ENCODE results near the gene TANGO6.
"Not testable (repeated sequence)": the region's sequence is repeated elsewhere in the genome, so short reads cannot be mapped to it uniquely, and the experiment has no call there.

Gene TANGO6

DNA sequence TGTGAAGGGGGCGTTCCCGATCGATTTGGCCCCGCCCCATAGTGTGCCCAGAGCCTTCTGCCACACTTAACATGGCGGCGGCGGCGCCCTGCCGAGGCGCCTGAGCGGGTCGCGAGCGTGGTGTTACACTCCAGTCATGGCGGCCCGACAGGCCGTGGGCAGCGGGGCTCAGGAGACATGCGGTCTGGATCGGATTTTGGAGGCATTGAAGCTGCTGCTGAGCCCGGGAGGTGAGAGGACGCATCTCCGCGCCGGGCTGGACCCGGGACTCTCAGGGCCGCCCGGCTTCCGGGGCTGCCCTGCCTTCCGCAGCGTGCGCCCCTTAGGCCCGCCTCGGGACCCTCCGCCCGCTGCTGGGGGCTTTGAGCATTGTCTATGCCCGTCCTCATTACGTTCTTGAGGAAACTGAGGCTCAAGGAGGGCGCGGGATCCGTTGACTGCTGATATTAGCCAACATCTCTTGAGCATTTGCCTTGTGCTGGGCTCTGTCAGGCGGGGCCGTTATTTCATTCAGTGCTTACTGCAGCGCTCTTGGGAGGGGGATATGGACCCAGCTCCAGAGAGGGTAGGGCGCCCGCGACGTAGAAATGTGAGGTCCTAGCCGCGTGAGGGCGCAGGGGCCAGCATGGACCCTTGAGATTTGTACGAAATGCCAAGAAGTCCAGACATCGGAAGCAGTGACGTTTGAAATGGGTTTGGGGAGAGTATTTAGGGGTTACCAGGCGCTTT is at the start of gene TANGO6:
Gene TANGO6, plus strand, starts transcription at position 50 of the 729 bp plus-strand sequence. Its CDS starts 87 bp downstream, at position 137.
- DNase-seq = peak; percentile 23

- DNase-seq = no peak
Measured at GRCh38 chr16:68798398-68798797, 44.9 kb upstream of the TANGO6 start.

GRCh38 chr16:68800257-68800875 is 43.0 kb upstream of the TANGO6 start:
- peak; percentile 55 for DNase-seq

GRCh38 chr16:68802190-68802589 is 41.1 kb upstream of the TANGO6 start:
- no peak for DNase-seq

- no peak for DNase-seq
Measured at GRCh38 chr16:68806422-68806821, 36.9 kb upstream of the TANGO6 start.

DNA sequence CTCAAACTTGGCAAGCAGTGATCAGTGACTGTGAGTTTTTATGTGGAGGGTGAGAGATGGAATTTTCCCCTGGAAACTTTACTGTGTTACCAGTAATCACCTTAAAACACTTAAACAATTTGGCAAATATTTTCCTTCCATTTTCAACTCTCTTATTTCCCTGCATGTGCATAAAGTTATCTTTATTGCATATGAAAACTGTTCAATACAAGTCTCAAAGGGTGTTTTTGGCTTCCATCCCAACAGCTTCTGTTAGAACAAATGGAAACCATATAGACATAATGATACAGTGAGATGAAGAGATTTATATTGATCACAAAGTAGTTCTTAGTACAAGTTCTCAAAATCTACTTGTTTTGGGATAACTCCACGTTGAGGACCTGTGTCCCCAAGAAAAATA is 36.4 kb upstream of the TANGO6 start:
- no peak for DNase-seq

DNA sequence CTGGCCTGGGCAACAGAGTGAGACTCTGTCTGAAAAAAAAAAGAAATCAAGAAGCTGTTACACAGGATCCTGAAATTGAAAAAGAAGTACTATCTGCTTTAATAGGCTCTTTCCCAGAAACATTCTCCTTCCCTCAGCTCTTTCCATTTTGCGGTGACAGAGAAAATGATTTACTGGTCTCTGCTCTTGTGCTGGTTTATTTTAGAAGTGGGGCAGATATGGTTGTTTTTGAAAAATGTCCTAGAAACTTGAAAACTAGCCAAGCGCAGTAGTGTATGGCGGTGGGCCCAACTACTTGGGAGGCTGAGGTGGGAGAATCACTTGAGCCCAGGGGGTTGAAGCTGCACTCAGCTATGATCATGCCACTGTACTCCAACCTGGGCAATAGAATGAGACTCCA is 28.8 kb upstream of the TANGO6 start:
- no peak for DNase-seq

- DNase-seq = no peak
Measured at GRCh38 chr16:68823401-68824135, 19.8 kb upstream of the TANGO6 start.

GRCh38 chr16:68825427-68825826 is 17.9 kb upstream of the TANGO6 start:
- DNase-seq = no peak

DNA sequence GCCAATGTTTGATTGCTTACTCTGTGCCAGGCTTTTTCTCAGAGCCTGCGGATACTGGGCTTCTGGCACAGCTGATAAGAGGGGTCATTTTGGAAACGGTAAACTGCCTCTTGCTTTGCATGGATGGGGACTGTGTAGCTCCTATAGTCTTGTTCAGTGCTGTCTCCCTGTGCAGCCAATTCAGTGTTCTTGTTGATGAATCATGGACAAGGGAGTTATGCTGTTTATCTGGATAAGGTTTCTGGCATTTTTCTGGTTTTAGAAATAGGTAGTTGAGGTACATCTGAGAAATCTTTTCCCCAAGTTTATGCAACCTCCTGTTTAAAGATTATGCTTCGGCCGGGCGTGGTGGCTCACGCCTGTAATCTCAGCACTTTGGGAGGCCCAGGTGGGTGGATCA is 16.7 kb upstream of the TANGO6 start:
- no peak for DNase-seq

DNA sequence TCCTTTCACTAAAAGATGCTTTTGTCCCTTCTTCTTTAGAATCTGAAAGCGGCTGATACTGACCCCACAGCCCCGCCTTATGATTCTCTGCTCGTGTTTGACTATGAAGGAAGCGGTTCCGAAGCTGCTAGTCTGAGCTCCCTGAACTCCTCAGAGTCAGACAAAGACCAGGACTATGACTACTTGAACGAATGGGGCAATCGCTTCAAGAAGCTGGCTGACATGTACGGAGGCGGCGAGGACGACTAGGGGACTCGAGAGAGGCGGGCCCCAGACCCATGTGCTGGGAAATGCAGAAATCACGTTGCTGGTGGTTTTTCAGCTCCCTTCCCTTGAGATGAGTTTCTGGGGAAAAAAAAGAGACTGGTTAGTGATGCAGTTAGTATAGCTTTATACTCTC is 10.1 kb upstream of the TANGO6 start:
- no peak for DNase-seq

- DNase-seq = no peak
Measured at GRCh38 chr16:68834550-68834949, 8.8 kb upstream of the TANGO6 start.

GRCh38 chr16:68835970-68836369 is 7.4 kb upstream of the TANGO6 start:
- no peak for DNase-seq

DNA sequence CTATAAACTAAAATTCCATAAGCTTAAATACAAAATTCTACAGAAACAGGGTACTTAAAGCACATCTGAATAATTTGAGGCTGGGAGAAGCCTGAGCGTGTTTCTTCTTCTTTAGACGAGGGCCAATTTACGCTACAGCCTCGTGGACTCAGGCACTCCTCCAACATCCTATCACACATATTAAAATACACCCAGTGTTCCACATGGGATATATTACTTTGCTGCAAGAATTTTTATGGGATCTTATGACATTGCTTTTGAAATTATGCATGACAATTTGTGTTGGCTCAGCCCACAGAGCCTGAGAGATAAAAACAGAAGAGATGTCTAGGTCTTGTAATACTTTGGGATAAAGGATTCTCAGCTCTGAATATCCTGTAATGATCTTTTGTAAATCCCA is 3.5 kb upstream of the TANGO6 start:
- no peak for DNase-seq

DNA sequence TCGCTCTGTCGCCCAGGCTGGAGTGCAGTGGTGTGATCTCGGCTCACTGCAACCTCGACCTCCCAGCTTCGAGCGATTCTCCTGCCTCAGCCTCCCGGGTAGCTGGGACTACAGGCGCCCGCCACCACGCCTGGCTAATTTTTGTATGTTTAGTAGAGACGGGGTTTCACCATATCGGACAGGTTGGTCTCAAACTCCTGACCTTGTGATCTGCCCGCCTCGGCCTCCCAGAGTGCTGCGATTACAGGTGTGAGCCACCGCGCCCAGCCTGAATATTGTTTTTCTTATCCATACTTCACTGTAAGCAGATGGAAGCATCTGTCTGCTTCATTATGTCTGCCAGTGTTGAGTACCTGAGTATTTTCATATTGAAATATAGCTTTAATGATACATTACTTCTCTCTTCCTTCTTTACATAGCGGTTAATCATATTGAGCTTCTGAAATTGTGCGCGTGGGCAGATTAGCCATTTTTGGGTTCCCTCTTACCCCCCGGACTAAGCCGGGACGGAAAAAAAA is 308 bp upstream of the TANGO6 start:
- DNase-seq = not testable (repeated sequence)

DNA sequence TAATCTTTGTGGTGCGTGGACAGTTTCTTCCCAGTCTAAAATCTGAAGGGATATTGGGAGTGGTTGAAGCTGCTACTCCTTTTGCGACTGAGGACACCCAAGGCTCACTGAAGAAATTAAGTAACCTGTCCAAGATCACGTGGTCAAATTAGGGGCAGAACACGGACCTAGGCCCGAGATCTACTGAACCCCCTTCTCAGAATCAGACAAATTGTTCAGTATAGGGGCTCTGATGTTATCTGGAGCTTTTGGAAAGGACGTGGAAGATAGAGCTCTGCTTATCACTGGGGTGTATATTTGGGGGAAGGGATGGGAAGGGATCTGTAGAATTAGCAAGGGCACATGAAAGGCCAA is 857 bp downstream of the TANGO6 start:
- DNase-seq = no peak

GRCh38 chr16:68848786-68849185 is 5.5 kb downstream of the TANGO6 start:
- no peak for DNase-seq

GRCh38 chr16:68850481-68850880 is 7.2 kb downstream of the TANGO6 start:
- DNase-seq = no peak

- no peak for DNase-seq
Measured at GRCh38 chr16:68851601-68852000, 8.3 kb downstream of the TANGO6 start.

- DNase-seq = no peak
Measured at GRCh38 chr16:68857479-68857878, 14.1 kb downstream of the TANGO6 start.

DNA sequence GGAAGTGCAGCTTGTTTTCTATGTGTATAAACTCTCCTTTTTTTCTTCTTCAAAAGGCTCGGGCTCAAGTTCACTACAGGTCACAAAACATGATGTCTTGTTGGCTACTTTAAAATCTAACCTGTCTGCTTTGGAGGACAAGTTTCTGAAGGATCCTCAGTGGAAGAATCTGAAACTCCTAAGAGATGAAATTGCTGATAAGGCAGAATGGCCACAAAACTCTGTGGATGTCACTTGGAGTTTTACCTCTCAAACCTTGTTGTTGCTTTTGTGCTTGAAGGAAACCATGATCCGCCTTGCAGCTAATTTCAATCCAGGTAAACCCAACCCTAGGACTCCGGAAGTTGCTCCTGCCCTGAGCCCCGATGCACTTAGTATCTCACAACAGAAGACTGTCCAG is 16.5 kb downstream of the TANGO6 start:
- DNase-seq = no peak

DNA sequence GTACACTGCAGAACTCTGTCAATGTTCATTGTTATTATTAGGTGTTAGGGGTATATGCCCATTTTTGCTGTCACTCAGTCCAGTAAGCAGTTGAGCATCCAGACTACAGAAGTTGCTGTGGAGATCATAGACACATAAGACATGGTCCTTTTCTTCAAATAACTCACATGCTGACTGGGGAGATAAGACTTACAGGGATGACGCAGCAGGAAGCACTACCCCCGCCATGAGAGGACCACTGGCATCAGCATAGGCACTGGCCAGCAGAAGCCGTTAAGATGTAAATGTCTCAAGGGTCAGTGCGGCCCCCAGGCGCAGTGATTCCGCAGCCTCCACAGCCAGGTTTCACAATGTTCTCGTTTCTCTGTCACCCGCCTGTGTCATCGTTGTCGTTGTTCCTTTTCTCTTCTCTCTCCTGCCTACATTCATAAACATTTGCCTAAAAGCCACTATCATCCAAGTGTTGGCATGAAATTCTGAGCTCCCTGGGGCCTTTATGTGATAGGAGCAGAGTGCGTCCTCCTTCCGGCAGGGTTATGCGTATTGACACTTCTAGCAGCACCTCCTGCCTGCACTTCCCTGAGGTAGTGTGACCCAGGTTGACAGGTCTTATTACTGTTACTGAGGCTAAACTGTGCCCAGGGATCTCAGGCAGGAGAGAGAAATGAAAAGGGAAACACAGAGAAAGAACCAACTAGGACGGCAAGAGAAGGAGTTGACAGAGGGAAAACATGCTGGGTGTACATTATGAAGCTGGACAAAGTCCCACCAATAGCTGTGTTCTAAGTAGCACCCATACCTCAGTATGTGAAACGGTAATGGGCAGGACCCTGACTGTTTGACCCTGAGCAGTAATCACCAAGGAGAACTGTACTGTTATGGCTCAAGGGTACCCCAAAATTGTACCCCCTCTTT is 17.9 kb downstream of the TANGO6 start:
- DNase-seq = no peak

GRCh38 chr16:68866933-68867332 is 23.6 kb downstream of the TANGO6 start:
- no peak for DNase-seq

Measured in NCI-H2029 (cell line).